ENCODE data around the gene SP3. TPM values are rescaled to one million over a fixed set of nuclear protein-coding genes. Genes with fewer than 3 reads are reported as not detected.

Gene SP3
- total and polyA plus RNA-seq, 8 donors: 69.0 to 143 (median 122) TPM

- H3K27ac ChIP-seq: peak overlapping the region; percentile 87 to 89
- peak; percentile 95 for ATAC-seq
- H3K9me3 ChIP-seq: no peaks in the 10 kb centered on the region
- peaks cover 4 to 21% of the 10 kb centered on the region in 2 donors for H3K4me1 ChIP-seq
- H3K36me3 ChIP-seq: no peaks in the 10 kb centered on the region
- no peaks in the 10 kb centered on the region for H3K27me3 ChIP-seq
- H3K4me3 ChIP-seq: peak overlapping the region; percentile 33 to 43
- intact Hi-C loops (cut with DNase I): no loop called here
- no peak for TF ChIP-seq CTCF (IDR thresholded peaks at IDR 0.05)
- peak; percentile 81 to 91 (median 86) for DNase-seq
Observed at GRCh38 chr2:174012347-174013314, 47.5 kb upstream of the SP3 start.

- no peaks in the 10 kb centered on the region for H3K36me3 ChIP-seq
- ATAC-seq (no peak), DNase-seq (no peak)
- intact Hi-C loops (cut with DNase I): no loop called here
- peaks cover 4 to 21% of the 10 kb centered on the region in 2 donors for H3K4me1 ChIP-seq
- H3K27ac ChIP-seq: no peak overlapping the region
- TF ChIP-seq CTCF (IDR thresholded peaks at IDR 0.05): no peak
- H3K9me3 ChIP-seq: no peaks in the 10 kb centered on the region
- no peaks in the 10 kb centered on the region for H3K27me3 ChIP-seq
- no peak overlapping the region for H3K4me3 ChIP-seq
Observed at GRCh38 chr2:174011796-174012195, 46.6 kb upstream of the SP3 start.

- TF ChIP-seq CTCF (IDR thresholded peaks at IDR 0.05): no peak
- H3K4me3 ChIP-seq: no peak overlapping the region
- intact Hi-C loops (cut with DNase I): no loop called here
- peaks cover 4 to 21% of the 10 kb centered on the region in 2 donors for H3K4me1 ChIP-seq
- no peaks in the 10 kb centered on the region for H3K27me3 ChIP-seq
- DNase-seq (no peak), ATAC-seq (no peak)
- no peaks in the 10 kb centered on the region for H3K36me3 ChIP-seq
- H3K27ac ChIP-seq: no peak overlapping the region
- H3K9me3 ChIP-seq: no peaks in the 10 kb centered on the region
Observed at GRCh38 chr2:174011173-174011572, 46.0 kb upstream of the SP3 start.

GRCh38 chr2:174009488-174010223 lies 44.5 kb upstream of the SP3 start:
- no peak for DNase-seq
- no peak for ATAC-seq
- intact Hi-C loops (cut with DNase I): no loop called here
- Histone ChIP-seq H3K36me3 (no peaks in the 10 kb centered on the region), H3K4me3 (no peak overlapping the region), H3K27ac (no peak overlapping the region), H3K4me1 (peaks cover 4 to 21% of the 10 kb centered on the region in 2 donors), H3K9me3 (no peaks in the 10 kb centered on the region), H3K27me3 (no peaks in the 10 kb centered on the region)
- no peak for TF ChIP-seq CTCF (IDR thresholded peaks at IDR 0.05)

- no peak overlapping the region for H3K27ac ChIP-seq
- ATAC-seq (no peak), DNase-seq (no peak)
- TF ChIP-seq CTCF (IDR thresholded peaks at IDR 0.05): no peak
- H3K9me3 ChIP-seq: no peaks in the 10 kb centered on the region
- H3K36me3 ChIP-seq: no peaks in the 10 kb centered on the region
- peaks cover 4 to 18% of the 10 kb centered on the region in 2 donors for H3K4me1 ChIP-seq
- no peak overlapping the region for H3K4me3 ChIP-seq
- intact Hi-C loops (cut with DNase I): no loop called here
- no peaks in the 10 kb centered on the region for H3K27me3 ChIP-seq
Observed at GRCh38 chr2:174008720-174009119, 43.5 kb upstream of the SP3 start.

Data from left lung (tissue), 10 donors.